NOMO-1 treated with DMSO at 0.1 percent for 48 hours (cell line): ENCODE data around the gene GLP1R.

Experiments used
- DNase-seq: peaks from one replicate; lab custom pipeline; 2025; ENCODE audit not compliant: unreplicated experiment; lab: John Stamatoyannopoulos, UW

GLP1R gene

DNA sequence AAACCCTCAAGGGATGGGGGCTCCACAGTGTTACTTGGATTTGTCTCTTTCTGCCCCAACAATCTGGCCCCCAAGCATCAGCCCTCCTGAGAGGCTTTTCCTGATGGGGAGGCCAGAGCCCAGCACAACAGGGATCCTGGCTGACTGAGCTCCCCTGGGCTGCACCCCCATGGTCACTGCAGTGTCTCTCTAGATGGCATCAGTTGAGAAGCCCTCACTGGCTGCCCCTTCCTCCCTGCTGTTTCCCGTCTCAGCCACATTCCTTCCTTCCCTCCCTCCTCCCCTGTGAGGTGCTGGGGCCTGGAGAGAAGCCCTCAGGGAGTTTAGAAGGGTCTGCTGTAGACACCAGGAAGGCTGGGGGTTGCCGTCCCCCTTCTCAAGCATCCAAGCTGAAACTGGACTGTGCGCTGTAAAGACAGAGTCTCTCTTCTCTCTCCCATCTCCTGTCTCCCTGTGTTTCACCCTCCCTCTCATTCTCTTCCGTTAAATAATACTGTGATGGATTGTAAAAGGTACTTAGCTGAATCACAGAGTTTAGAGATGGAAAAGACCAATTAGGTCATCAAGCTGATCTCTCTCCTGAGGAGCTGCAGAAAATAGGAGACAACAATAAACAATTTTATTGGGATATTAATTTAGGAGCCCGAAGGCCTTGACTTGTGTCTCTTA is 36.7 kb downstream of the GLP1R start:
- no peak for DNase-seq

- DNase-seq = peak; percentile 3
Measured at GRCh38 chr6:39086294-39086693, 37.7 kb downstream of the GLP1R start.

DNA sequence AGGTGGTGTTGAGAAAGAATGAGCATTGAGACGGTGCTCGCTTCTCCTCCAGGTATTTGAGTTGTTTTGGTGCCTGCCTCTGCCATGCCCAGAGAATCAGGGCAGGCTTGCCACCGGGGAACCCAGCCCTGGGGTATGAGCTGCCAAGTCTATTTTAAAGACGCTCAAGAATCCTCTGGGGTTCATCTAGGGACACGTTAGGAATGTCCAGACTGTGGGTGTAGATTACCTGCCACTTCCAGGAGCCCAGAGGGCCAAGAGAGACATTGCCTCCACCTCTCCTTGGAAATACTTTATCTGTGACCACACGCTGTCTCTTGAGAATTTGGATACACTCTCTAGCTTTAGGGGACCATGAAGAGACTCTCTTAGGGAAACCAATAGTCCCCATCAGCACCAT is 38.1 kb downstream of the GLP1R start:
- DNase-seq = no peak

- DNase-seq = no peak
Measured at GRCh38 chr6:39087197-39087596, 38.6 kb downstream of the GLP1R start.

DNA sequence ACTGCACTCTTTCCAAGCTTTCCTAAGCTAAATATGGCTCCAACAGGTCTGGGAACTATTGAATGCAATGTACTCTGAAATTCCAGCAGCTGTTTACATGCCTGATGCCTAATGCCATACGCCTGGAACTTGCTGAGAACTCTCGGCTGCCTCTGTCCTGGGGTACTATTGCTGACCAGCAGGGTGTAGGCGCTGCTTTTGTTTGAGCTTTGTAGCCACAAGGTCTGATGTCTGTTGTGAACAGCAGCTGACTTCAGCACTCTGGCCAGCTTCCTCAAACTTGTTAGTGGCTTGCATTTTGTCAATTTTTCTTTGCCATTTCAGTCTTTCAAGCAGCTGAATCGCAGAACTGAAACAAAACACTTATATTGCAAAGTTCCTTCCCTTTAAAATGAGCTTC is 39.8 kb downstream of the GLP1R start:
- peak; percentile 81 for DNase-seq

- DNase-seq = no peak
Measured at GRCh38 chr6:39090036-39090435, 41.5 kb downstream of the GLP1R start.

GRCh38 chr6:39091220-39091619 is 42.6 kb downstream of the GLP1R start:
- no peak for DNase-seq

GRCh38 chr6:39092124-39092523 is 43.5 kb downstream of the GLP1R start:
- no peak for DNase-seq

- no peak for DNase-seq
Measured at GRCh38 chr6:39093149-39093708, 44.6 kb downstream of the GLP1R start.

GRCh38 chr6:39095578-39095977 is 47.0 kb downstream of the GLP1R start:
- no peak for DNase-seq

GRCh38 chr6:39100358-39100757 is 51.8 kb downstream of the GLP1R start:
- no peak for DNase-seq

GRCh38 chr6:39102071-39102820 is 53.7 kb downstream of the GLP1R start:
- no peak for DNase-seq

- no peak for DNase-seq
Measured at GRCh38 chr6:39102821-39103136, 54.2 kb downstream of the GLP1R start.

- no peak for DNase-seq
Measured at GRCh38 chr6:39104528-39104927, 55.9 kb downstream of the GLP1R start.

DNA sequence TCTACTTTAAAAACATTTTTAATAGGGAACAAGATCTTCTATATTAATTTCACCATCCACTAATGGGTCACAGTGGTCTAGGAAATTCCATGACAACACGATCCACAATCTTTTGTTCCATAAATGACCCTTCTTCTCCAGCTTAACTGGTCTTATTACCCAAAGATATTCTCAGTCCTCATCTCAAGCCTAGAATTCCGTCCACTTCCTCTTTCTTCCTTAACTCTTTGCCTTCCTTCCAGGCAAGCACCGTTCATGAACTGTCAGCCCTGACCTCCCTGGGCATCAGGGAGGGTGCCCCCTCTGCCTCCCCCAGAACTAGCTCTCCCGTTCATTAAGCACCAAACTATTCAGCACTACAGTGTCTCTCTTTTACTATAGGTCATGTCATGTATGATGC is 58.5 kb downstream of the GLP1R start:
- no peak for DNase-seq

GRCh38 chr6:39107641-39108040 is 59.1 kb downstream of the GLP1R start:
- no peak for DNase-seq

- no peak for DNase-seq
Measured at GRCh38 chr6:39108041-39108839, 59.7 kb downstream of the GLP1R start.

- no peak for DNase-seq
Measured at GRCh38 chr6:39111280-39111679, 62.7 kb downstream of the GLP1R start.

GRCh38 chr6:39113788-39114187 is 65.2 kb downstream of the GLP1R start:
- DNase-seq = no peak

DNA sequence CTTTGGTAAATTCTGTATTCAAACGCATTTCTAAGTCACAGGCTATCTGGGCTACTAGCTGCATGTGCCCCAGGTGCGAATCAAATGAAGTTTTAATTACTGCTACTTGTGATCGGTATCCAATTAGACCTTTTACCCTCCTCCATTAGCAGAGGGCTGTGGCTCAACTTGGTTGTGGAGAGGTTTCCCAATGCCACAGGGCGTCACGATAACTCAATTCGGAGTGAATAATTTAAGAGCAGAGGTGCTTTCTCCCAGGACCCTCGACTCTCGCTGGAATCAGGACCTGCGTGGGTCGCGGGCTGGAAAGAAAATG is 65.8 kb downstream of the GLP1R start:
- DNase-seq = peak; percentile 64

GRCh38 chr6:39114704-39115599 is 66.4 kb downstream of the GLP1R start, which contains the start of gene SAYSD1:
Gene SAYSD1 (minus strand): TSS chr6:39115186. CDS start chr6:39115089, 97 bp downstream.
- DNase-seq = peak; percentile 90
